ENCODE data around the gene PRICKLE1.

Gene PRICKLE1

DNA sequence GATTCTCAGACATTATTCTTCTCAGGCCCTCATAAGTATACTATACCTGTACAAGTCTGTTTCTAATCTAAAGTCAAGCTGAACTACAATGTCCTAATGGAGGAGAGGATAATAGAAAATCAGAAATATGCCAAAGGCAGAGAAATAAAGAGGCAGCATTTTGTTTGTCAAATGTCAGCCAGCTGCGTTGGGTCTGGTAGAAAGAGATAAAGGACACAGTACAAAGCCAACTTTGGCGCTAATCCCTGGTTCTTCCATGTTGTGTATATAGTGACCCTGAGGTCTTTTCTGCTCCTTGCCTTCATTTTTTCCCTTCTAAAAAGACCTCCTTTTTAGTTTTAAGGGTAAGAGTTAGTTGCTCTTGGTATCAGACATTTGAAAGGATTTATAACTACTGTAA lies 103.1 kb downstream of the PRICKLE1 start:
- no peak for DNase-seq

- DNase-seq = no peak
These were observed 103.7 kb downstream of the PRICKLE1 start for GRCh38 chr12:42485823-42486222.

- DNase-seq = no peak
These were observed 104.5 kb downstream of the PRICKLE1 start for GRCh38 chr12:42484996-42485395.

GRCh38 chr12:42483521-42483790 lies 106.1 kb downstream of the PRICKLE1 start:
- peak; percentile 67 for DNase-seq

- peak; percentile 83 for DNase-seq
These were observed 106.6 kb downstream of the PRICKLE1 start for GRCh38 chr12:42482748-42483520.

GRCh38 chr12:42482041-42482747 lies 107.4 kb downstream of the PRICKLE1 start:
- no peak for DNase-seq

DNA sequence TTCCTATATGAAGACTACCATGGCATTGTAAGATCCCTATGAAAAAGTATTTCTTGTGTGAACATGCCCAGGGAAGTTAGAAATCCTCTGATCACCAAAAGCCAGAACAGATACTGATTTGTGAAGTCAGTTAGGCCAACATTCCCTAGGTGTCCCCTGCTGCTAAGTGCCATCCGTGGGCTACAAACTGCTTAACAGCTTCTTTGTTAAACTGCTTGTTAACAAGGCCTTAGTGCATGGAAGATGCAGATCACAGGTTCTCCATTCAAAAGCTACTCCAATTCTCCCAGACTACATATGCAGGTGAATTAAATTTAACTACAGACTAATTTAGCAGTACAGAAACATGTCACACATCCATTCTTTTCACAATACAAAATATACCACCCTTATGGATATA lies 108.2 kb downstream of the PRICKLE1 start:
- DNase-seq = no peak

GRCh38 chr12:42477941-42478340 lies 111.6 kb downstream of the PRICKLE1 start:
- DNase-seq = no peak

DNA sequence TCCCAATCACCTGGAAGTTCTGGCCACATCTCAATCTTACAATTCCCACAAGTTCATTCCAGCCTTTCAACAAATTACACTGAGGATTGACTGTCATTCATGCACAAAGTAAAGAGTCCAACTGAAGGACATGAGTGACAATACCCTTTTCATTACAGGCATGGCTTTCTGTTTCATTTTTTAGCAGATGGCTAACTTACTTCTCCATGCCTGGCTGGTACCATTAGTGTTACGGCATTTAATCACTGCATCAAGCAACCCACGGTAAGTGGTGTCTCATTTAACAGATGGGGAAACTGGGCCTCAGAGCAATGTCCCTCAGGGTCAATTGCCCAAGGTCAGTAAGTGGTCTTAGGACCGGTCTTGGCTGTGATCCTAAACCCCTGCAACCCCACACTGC lies 114.4 kb downstream of the PRICKLE1 start:
- DNase-seq = no peak

GRCh38 chr12:42474391-42474790 lies 115.2 kb downstream of the PRICKLE1 start:
- DNase-seq = no peak

GRCh38 chr12:42473561-42473960 lies 116.0 kb downstream of the PRICKLE1 start:
- DNase-seq = no peak

GRCh38 chr12:42473130-42473529 lies 116.4 kb downstream of the PRICKLE1 start:
- no peak for DNase-seq

DNA sequence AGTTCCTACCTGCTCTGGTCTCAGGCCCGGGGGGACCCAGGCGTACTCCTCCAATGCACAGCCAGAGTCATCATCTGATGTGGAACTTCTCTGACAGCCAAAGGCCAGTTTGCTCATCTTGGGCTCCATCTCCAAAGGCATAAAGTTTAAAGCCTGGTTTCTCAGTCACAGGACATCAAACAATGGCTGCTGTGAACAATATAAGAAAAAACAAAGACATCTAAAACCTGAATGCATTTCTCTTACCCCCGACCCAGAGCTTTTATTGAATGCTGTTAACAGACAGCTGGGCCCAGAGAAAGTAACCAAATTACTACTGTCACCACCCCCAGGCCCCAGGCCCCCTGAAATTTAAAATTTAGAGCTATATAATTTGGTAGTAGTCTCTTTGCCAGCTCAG lies 117.2 kb downstream of the PRICKLE1 start:
- no peak for DNase-seq

DNA sequence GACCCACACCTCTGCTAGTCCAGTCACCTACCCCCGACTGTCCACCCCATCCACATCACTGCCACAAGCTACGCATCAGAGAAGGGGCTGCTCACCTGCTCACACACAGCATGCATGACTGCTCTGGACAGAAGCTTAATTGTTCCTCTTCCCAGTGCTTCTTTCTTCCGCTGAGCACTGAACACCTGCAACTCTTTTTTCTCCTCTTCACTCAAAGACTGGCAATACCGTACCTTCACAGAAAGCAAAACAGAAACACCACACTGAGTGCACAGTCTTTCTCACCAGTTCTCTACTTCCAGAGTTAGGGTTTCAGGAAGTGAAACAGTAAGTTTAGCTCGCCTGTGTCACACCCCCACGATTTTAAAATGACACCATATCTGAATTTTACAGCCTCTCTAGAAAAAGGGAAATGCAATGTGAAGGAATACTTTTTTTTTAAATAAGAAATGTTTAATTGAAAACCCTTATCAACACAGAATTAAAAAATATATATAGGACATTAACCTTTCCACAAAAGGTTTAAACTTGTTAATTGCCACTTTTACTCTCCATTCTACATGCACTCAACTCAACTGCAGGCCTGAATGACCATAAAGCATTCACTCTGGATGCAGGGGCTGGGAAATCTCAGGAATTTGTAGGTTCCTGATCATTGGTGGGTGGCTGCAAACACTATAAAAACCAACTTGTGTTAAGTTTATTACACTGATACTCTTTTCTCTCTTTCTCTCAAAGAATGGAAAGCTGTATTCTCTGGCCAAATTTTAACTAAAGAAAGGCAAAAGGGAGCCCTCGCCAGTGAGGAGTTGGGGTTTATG lies 120.0 kb downstream of the PRICKLE1 start:
- no peak for DNase-seq

GRCh38 chr12:42468921-42469320 lies 120.6 kb downstream of the PRICKLE1 start:
- no peak for DNase-seq

DNA sequence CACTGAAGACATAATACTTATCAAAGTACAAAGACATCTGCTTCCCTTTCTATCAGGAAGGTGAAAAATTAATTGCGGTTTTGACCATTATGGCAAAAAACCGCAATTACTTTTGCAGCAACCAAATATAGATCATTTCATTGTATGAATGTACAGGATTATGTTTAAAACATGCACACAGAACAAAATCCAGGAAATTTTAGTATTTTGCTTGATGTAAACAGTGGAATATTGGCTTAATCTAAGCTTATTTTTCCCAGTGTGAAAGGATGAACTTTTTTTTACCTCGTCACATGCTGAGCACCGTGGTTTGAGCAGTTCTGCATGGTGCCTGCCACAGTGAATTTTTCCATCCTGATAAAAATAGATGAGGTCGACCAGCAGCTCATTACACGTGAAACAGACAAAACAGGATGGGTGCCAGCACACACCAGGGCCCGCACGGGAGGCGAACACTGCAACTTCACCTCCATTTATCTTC lies 121.2 kb downstream of the PRICKLE1 start:
- DNase-seq = no peak

DNA sequence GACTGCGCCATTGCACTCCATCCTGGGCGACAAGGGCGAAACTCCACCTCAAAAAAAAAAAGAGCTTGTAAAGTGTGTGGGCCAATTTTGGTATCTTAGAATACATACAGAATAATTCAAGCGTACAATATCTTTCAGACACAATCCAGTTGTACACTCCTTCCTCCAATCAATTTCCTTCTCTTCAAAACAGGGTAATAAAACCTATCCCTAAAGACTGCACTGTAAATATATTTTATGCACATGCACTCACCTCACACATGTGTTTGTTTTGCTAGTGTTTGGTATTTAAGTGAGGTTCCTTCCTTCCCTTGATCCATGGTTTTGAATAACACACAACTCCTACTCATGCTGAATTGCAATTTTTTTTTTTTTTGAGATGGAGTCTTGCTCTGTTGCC lies 125.9 kb downstream of the PRICKLE1 start:
- no peak for DNase-seq

DNA sequence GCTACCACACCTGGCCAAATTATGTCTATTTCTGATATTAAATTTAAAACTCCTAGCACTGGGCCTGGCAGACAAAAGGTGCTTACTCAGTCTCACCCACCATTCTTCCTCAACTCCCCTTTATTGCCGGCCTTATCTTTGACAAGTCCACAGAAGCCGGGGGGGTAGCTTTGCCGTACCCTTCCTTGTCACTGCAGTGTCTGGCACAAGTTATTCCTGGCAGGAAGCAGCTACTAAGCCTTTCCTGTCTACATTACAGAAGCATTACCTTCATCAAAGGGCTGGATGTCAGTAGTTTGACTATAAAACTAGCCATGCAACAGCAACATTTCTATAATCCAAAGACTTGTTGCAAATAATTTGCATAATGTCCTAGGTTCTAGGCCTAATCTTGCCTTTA lies 127.1 kb downstream of the PRICKLE1 start:
- DNase-seq = no peak

DNA sequence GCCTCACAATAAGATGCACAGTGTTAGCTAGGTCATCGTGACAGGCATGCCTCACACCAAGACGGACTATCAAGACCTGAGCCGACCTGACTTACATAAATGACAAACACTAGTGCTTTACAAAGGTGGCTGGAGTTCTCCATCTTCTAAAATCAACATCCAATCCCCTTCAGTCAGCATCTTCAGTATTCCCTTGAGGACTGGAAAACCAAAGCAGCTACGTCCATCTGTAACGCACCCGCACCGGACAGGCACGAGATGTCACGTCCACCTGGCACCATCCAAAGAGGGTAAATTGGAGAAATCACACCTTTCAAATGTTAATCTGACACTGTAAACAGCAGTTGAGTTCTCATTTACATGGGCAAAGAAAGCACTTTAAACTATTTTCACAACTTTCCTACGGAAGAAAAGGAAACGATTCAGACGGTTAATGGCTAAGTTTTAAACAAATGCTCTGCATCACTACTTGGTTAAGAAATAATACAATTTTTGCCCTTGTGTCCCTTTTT lies 130.2 kb downstream of the PRICKLE1 start:
- DNase-seq = no peak

DNA sequence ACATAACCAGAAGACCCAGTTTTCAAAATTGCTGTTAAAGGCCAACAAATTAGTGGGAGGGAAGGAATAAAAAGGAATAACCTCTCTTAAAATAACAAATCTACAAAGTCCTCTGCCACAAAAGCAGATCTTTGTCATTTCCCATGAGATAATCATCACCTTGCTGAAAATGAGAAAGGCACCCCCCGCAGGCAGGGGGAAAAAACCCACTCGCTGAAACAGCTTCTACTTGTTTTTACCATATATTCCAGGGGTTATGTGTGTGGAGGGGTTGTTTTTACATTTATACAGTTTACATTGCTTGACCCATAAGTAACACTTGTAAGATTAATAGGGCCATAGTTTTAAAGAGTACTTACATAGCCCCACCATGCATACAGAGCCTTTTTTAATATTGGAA lies 131.0 kb downstream of the PRICKLE1 start:
- DNase-seq = no peak

- DNase-seq = no peak
These were observed 139.3 kb downstream of the PRICKLE1 start for GRCh38 chr12:42450248-42450647.

GRCh38 chr12:42448841-42449240 lies 140.7 kb downstream of the PRICKLE1 start:
- no peak for DNase-seq

GRCh38 chr12:42447371-42447786 lies 142.2 kb downstream of the PRICKLE1 start:
- DNase-seq = no peak

DNA sequence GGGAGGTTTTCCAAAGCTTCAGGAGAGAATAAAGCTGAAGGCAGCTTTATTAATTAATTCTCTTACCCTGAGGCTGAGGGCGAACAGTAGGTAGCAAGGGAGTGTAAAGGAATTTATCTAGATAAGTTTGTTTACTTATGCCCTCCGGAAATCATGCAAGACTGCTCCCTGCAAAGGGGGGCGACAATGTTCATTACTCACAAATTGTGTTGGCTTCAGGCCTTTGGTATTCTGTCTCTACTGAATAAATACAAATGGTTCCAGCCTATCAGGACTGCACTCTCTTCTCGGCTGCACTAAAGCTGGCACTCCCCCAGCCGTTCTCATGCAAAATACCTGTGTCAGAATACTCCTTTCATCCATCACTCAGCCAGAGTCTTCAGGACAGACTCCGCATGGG lies 142.8 kb downstream of the PRICKLE1 start:
- DNase-seq = no peak

Data from activated CD8-positive, alpha-beta memory T cell treated with anti-CD3 and anti-CD28 coated beads for 24 hours (primary cell).